ENCODE data around the gene ARSH.
"Not testable (repeated sequence)": the region's sequence is repeated elsewhere in the genome, so short reads cannot be mapped to it uniquely, and the experiment has no call there.

Gene ARSH

DNA sequence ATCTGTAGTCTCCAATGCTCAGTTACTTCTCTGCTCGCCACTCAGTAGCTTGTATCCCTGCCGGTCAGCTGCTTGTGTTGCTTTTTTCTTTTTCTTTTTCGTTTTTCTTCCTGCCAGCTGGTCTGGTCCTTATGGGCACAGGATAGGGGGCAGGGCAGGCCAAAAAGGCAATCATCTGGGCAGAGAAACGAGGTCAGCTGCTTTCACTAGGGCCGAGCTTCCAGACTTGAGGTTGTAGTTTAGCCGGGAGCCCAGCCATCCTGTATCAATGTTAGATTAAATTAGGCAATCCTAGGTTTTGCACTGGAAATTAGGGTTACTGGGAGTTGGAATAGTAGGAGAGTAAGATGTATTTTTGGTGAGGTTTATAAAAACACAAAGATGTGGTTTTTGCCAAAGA is 38.3 kb downstream of the ARSH start:
- DNase-seq, result no peak
- no peak overlapping the region for H3K27ac ChIP-seq
- peaks cover 21% of the 10 kb centered on the region for H3K27me3 ChIP-seq (ENCODE audit: insufficient read depth, low read depth, severe bottlenecking)
- H3K9me3 ChIP-seq (ENCODE audit: severe bottlenecking), result no peaks in the 10 kb centered on the region
- TF ChIP-seq, protein P1, sequence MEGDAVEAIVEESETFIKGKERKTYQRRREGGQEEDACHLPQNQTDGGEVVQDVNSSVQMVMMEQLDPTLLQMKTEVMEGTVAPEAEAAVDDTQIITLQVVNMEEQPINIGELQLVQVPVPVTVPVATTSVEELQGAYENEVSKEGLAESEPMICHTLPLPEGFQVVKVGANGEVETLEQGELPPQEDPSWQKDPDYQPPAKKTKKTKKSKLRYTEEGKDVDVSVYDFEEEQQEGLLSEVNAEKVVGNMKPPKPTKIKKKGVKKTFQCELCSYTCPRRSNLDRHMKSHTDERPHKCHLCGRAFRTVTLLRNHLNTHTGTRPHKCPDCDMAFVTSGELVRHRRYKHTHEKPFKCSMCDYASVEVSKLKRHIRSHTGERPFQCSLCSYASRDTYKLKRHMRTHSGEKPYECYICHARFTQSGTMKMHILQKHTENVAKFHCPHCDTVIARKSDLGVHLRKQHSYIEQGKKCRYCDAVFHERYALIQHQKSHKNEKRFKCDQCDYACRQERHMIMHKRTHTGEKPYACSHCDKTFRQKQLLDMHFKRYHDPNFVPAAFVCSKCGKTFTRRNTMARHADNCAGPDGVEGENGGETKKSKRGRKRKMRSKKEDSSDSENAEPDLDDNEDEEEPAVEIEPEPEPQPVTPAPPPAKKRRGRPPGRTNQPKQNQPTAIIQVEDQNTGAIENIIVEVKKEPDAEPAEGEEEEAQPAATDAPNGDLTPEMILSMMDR (IDR thresholded peaks at IDR 0.05; ENCODE audit: low read depth, low read length), result no peak
- H3K36me3 ChIP-seq, result no peaks in the 10 kb centered on the region
- H3K4me3 ChIP-seq (ENCODE audit: low read depth, low read length), result no peak overlapping the region

- TF ChIP-seq, protein P1 (IDR thresholded peaks at IDR 0.05; ENCODE audit: low read depth, low read length), result no peak
- peaks cover 15% of the 10 kb centered on the region for H3K27me3 ChIP-seq (ENCODE audit: insufficient read depth, low read depth, severe bottlenecking)
- no peaks in the 10 kb centered on the region for H3K9me3 ChIP-seq (ENCODE audit: severe bottlenecking)
- no peak overlapping the region for H3K27ac ChIP-seq
- no peaks in the 10 kb centered on the region for H3K36me3 ChIP-seq
- no peak for DNase-seq
- H3K4me3 ChIP-seq (ENCODE audit: low read depth, low read length), result no peak overlapping the region
These were observed 40.2 kb downstream of the ARSH start for GRCh38 chrX:3046253-3047240.

DNA sequence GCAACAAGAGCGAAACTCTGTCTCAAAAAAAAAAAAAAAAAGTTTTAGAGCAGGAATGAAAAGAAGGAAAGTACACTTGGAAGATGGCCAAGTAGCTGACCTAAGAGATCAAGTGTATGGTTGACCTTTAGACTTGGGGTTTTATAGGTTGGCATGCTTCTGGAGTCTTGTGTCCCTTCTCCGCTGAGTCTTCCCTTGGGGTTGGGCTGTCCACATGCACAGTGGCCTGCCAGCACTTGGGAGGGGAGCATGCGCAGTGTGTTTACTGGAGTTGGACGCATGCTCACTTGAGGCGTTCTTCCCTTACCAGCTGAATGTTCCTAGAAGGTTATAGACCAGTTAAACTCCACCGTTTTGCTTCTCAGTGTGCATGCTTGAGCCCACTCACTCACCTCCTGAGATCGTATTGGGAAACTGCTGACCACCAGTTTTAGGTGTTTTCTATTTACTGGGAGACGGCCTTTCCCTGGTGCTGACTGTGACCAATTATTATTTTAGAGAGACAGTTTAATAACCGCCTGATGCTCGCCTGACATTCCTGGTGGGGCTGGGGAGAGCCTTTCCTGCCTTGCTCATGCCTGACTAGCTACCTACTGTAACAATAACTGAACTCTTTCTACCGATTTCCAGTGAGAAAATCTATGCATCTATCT is 44.3 kb downstream of the ARSH start:
- not testable (repeated sequence) for H3K27me3 ChIP-seq (ENCODE audit: insufficient read depth, low read depth, severe bottlenecking); H3K4me3 ChIP-seq (ENCODE audit: low read depth, low read length); H3K36me3 ChIP-seq; DNase-seq; H3K27ac ChIP-seq; H3K9me3 ChIP-seq (ENCODE audit: severe bottlenecking)

DNA sequence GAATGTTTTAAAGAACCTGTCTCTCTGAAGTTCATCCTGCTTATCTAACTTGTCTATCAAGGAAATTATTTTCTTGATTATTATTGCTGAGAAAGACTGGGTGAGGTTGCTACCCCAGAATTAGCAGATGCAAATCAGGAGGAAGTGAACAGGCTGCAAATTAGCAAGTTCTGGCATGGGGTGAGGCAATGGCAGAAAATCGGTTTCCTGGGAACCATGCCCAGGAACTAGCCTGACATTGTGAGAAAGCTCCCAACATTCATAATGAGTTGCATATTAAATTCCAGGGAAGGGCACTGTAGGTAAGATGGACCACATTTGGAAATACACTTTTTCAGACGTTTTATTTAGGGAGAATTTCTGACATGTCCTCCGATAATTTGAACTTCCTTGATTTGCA is 46.5 kb downstream of the ARSH start:
- Histone ChIP-seq H3K27me3 (ENCODE audit: insufficient read depth, low read depth, severe bottlenecking) (peaks cover 3% of the 10 kb centered on the region), H3K27ac (no peak overlapping the region), H3K36me3 (no peaks in the 10 kb centered on the region), H3K9me3 (ENCODE audit: severe bottlenecking) (no peaks in the 10 kb centered on the region), H3K4me3 (ENCODE audit: low read depth, low read length) (no peak overlapping the region)
- TF ChIP-seq, protein P1 (IDR thresholded peaks at IDR 0.05; ENCODE audit: low read depth, low read length), result no peak
- no peak for DNase-seq

GRCh38 chrX:3066555-3066954 is 60.2 kb downstream of the ARSH start:
- TF ChIP-seq, protein P1 (IDR thresholded peaks at IDR 0.05; ENCODE audit: low read depth, low read length), result no peak
- Histone ChIP-seq H3K27me3 (ENCODE audit: insufficient read depth, low read depth, severe bottlenecking) (no peaks in the 10 kb centered on the region), H3K27ac (no peak overlapping the region), H3K9me3 (ENCODE audit: severe bottlenecking) (no peaks in the 10 kb centered on the region), H3K4me3 (ENCODE audit: low read depth, low read length) (no peak overlapping the region), H3K36me3 (no peaks in the 10 kb centered on the region)
- DNase-seq, result peak; percentile 38

DNA sequence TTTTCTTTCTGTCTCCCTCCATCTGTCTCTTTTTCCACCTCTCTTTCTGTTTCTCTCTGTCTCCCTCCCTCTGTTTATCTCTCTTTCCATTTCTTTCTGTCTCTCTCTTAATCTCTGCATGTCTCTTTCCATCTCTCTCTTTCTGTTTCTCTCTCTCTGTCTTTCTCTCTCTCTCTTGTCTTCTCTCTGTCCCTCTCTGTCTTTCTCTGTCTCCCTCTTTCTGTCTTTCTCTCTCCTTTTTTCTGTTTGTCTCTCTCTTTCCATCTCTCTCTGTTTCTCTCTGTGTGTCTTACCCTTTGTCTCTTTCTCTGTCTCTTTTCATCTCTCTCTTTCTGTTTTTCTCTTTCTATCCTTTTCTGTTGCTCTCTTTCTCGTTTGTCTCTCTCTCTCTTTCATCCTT is 69.6 kb downstream of the ARSH start:
- TF ChIP-seq, protein P1 (IDR thresholded peaks at IDR 0.05; ENCODE audit: low read depth, low read length), result no peak
- Histone ChIP-seq H3K27ac (no peak overlapping the region), H3K4me3 (ENCODE audit: low read depth, low read length) (no peak overlapping the region), H3K27me3 (ENCODE audit: insufficient read depth, low read depth, severe bottlenecking) (peaks cover 8% of the 10 kb centered on the region), H3K36me3 (no peaks in the 10 kb centered on the region), H3K9me3 (ENCODE audit: severe bottlenecking) (no peaks in the 10 kb centered on the region)
- no peak for DNase-seq
